RWPE1 (cell line): Measurements from ENCODE around the gene OR10H1.

Source experiments
- CTCF ChIA-PET: fragments of 350-600 bp; sonication (Branson Sonifier 250); formaldehyde crosslinking; extraction: SDS; loops from one replicate; lab custom pipeline; 2021; lab: Yijun Ruan, JAX
- POLR2A ChIA-PET: fragments of 400-600 bp; formaldehyde crosslinking; extraction: SDS; loops from one replicate; lab custom pipeline; 2020; ENCODE audit warnings: antibody characterized with exemption; ENCODE audit not compliant: low non-redundant PET; lab: Yijun Ruan, JAX
- DNase-seq: peaks from one replicate; pipeline ENCODE4 v3.0.0; 2012; ENCODE audit warnings: low spot score
- H3K27ac ChIP-seq: fragments of 450-650 bp; 2 replicates; pipeline ENCODE4 v1.5.1; 2017
- CTCF ChIP-seq: fragments of 450-650 bp; conservative IDR thresholded peaks from 2 replicates; pipeline ENCODE4 v1.5.1; 2017; ENCODE audit warnings: low read depth, mild to moderate bottlenecking

OR10H1 gene

GRCh38 chr19:15781661-15782060 lies 33.8 kb downstream of the OR10H1 start:
- no peak overlapping the region for H3K27ac ChIP-seq
- ChIA-PET CTCF (interaction anchor here (0.7 kb wide), 1 partner anchor 1287 kb away, joined by 3 read pairs; no protein-coding TSS in a partner anchor), POLR2A (no interaction called here)
- no peak for DNase-seq
- TF ChIP-seq CTCF, result no peak

GRCh38 chr19:15780610-15781418 lies 34.6 kb downstream of the OR10H1 start:
- H3K27ac ChIP-seq, result peak overlapping the region; percentile 66
- DNase-seq, result no peak
- CTCF ChIA-PET, result no interaction called here
- no peak for TF ChIP-seq CTCF
- POLR2A ChIA-PET, result interaction anchor here (0.6 kb wide), 1 partner anchor 324 kb away, joined by 5 read pairs; no protein-coding TSS in a partner anchor

- ChIA-PET CTCF (interaction anchor here (1.0 kb wide), 1 partner anchor 150 kb away, joined by 4 read pairs; no protein-coding TSS in a partner anchor), POLR2A (interaction anchor here (0.6 kb wide), 2 partner anchors 31 to 325 kb away, joined by 3 to 5 read pairs; no protein-coding TSS in a partner anchor)
- DNase-seq, result peak; percentile 20
Observed at GRCh38 chr19:15779756-15780476, 35.5 kb downstream of the OR10H1 start.

GRCh38 chr19:15776991-15777970 lies 38.2 kb downstream of the OR10H1 start:
- no peak overlapping the region for H3K27ac ChIP-seq
- TF ChIP-seq CTCF, result no peak
- CTCF ChIA-PET, result no interaction called here
- DNase-seq, result no peak
- POLR2A ChIA-PET, result no interaction called here

More at GRCh38 chr19:15779756-15780476, 35.5 kb downstream of the OR10H1 start:
- TF ChIP-seq CTCF, result no peak
- peak overlapping the region; percentile 66 for H3K27ac ChIP-seq

GRCh38 chr19:15776264-15776663 lies 39.2 kb downstream of the OR10H1 start:
- H3K27ac ChIP-seq, result no peak overlapping the region
- ChIA-PET CTCF (no interaction called here), POLR2A (no interaction called here)
- no peak for TF ChIP-seq CTCF
- no peak for DNase-seq
